Motor neuron (in vitro differentiated cells): ENCODE results near the gene UPK3B. TPM values are rescaled to one million over a fixed set of nuclear protein-coding genes. Genes with fewer than 3 reads are reported as not detected.
"Not testable (repeated sequence)": the region's sequence is repeated elsewhere in the genome, so short reads cannot be mapped to it uniquely, and the experiment has no call there.

Experiments used
- ATAC-seq, 8 experiments: fragments of 200-7000 bp; cut with Tn5 transposase; replicated peaks in 6 of 8; 2 replicates each; pipeline ENCODE4 v1.8.0; 2021; ENCODE audit warnings: mild to moderate bottlenecking in 8 of 8, moderate library complexity in 8 of 8
- H3K27ac ChIP-seq, 2 donors: fragments of 250-450 bp; sonication (Bioruptor Pico); 2 replicates each; pipeline ENCODE4 v1.9.0; 2021; ENCODE audit warnings: antibody characterized with exemption in 2 of 2, mild to moderate bottlenecking in 2 of 2, moderate library complexity in 1 of 2
- H3K4me1 ChIP-seq, 2 donors: fragments of 250-450 bp; sonication (Bioruptor Pico); replicated peaks in 1 of 2; 2 replicates each; pipeline ENCODE4 v1.6.1; 2021; ENCODE audit warnings: antibody characterized with exemption in 2 of 2, mild to moderate bottlenecking in 2 of 2, moderate library complexity in 1 of 2
- H3K4me3 ChIP-seq, 5 donors: fragments of 250-450 bp; sonication (Bioruptor Pico); 2 replicates each; pipeline ENCODE4 v1.9.0; 2021; ENCODE audit warnings: antibody characterized with exemption in 5 of 5, mild to moderate bottlenecking in 5 of 5, moderate library complexity in 4 of 5
- WGBS, 10 experiments: fragments of 450-650 bp; shearing (Covaris generic); methylation state at CpG; one replicate each; pipeline ENCODE4 v1.0.0; 2022; 5-methylcytosine and 5-hydroxymethylcytosine counted together
- in situ Hi-C, 9 experiments: fragments of 400-800 bp; cut with MboI; loops; one replicate each; pipeline ENCODE4 v1.15.0; 2021; ENCODE audit warnings: low sequenced_read_pairs in 9 of 9, low pct_unique_long_range_greater_than_20kb in 2 of 9; ENCODE audit not compliant: unreplicated experiment in 9 of 9
- total RNA-seq, 8 experiments: library from RNA; unstranded; fragments of 300-600 nt; gene quantifications; 2 replicates each; pipeline versions ENCODE4 v1.2.3 to v1.2.4, GENCODE V29; 2022

The UPK3B gene
- total RNA-seq, 8 experiments from 2014 or later, result 0.20 to 0.62 (median 0.41) TPM; not detected in 4

DNA sequence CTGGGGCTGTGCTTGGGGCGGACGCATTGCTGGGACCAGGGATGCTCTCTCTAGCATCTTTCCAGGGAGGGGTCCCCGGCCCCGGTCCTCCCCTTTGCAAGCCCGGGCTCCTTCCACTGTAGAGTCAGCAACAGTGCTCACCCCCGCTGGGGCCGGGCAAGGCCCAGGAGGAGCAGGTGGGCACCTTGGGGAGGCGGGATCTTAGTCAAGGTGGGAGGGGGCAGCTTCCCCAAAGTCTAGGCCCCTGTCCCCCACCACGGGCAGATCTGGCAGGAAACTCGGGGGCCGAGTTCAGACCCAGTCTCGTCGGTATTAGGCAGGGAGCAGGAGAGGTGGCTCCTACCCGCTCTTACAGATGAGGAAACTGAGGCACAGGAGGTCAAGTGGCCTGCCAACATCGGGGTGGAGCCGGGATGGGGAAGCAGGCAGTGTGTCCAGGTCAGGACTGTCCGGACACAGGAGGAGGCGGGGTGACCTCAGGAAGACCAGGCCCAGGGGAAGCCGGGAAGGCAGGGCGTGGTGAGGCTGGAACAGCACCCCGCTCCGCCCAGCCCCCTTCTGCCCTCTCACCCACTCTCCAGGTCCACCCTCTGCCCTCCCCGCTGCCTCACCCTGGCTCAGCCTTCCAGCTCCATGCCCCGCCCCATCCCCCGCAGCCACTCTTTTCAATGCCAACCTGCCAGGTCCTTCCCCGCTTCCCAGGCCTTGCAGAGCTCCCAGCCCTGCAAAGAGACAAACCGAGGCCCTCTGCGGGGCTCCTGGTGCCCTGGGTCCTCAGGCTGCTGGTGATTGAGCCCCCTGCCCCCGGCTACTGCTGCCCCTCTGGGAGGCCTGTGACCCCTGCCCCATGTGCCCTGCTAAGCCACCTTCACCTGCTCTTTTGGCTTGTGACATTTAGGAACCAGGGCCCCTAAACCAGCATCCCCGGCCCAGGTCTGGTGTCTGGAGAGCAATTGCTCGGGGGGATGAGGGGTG, 1.8 kb downstream of the UPK3B start:
- H3K27ac ChIP-seq, H3K4me3 ChIP-seq, in situ Hi-C loops: not testable (repeated sequence)
- H3K4me1 ChIP-seq, result peaks cover 8 to 15% of the 10 kb centered on the region in 2 donors
- WGBS, 10 experiments, result no CpG with 5 or more reads among the region's 31 CpGs
- peak in 2 of 8 experiments; percentile 54 to 66 for ATAC-seq

DNA sequence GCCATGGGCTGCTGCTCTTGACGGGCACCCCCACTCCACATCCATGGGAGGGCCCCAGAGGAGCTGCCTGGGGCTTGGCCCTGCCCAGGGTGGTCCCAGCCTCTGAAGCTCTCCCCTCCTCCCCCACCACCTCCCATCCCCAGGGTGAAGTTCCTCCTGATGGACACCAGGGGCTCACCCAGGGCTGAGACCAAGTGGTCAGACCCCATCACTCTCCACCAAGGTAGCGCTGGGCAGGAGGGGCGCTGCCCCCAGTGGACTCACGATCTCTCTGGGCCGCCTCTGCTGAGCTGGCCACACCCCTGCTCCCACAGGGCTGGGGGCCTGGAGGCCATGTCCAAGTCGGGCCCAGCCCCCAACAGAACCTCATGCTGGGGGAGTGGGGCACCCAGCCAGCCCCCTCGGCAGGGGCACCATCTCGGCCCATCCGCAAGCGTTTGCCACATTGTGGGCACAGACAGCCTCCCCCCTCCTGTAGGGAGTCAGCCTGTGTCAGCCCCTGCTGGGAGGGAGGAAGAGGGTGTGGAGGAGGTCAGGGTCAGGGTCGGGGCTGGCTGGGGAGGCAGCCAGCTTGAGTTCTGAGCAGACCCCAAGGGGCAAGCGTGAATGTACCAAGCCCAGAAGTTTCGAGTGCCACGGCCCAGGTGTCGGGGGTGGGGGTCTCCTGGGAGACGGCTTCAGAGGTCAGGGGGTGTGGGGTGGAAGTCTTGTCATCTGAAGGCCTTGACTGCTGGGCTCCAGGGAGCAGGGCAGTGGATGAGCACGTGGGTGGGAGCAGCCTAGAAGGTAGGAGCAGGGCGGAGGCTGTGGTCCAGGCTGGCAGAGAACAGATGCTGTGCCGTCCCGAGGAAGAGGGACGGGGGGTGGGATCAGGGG, 2.8 kb downstream of the UPK3B start:
- peak overlapping the region in 1 of 2 donors; percentile 4 for H3K27ac ChIP-seq
- in situ Hi-C loops, result no loop called here
- ATAC-seq, result peak in 6 of 8 experiments; percentile 8 to 43 (median 34)
- H3K4me3 ChIP-seq, result no peak overlapping the region
- peaks cover 8 to 15% of the 10 kb centered on the region in 2 donors for H3K4me1 ChIP-seq
- WGBS, 10 experiments, result 80 to 87% methylated on average over 1 to 3 of the region's 21 CpGs; no CpG with 5 or more reads in 8 of the 10 experiments

DNA sequence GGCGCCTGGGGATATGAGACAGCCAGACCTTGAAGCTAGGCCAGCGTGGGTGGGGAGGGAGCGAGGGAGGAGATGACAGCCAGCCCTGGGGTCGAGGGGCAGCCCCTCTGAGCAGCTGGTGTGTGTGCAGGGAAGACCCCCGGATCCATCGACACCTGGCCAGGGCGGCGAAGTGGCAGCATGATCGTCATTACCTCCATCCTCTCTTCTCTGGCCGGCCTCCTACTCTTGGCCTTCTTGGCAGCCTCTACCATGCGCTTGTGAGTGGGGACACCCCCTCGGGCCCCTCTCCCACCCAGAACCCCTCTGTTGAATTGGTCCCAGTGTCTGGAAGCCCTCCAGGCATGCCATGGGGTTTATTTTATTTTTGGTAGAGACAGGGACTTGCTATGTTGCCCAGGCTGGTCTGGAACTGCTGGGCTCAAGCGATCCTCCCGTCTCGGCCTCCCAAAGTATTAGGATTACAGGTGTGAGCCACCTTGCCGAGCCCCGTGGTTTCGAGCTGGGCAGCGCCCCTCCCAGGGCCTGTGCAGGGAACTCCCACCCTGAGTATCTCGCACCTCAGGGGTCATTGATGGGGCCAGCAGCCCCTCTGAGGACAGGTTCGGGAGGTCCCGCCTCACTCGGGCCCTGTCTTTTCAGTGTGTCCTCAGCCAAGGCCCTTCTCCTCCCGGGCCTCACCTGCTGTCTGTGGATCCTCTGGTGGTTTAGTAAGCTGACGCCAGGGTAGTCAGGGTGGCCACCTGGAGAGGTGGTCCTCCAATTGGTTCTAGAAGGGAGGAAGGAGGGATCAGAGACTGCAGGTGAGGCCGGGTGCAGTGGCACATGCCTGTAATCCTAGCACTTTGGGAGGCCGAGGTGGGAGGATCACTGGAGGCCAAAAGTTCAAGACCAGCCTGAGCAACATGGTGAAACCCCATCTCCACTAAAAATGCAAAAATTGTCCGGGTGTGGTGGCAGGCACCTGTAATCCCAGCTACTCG, 3.8 kb downstream of the UPK3B start:
- no peak for ATAC-seq
- Histone ChIP-seq H3K4me1 (peaks cover 8 to 15% of the 10 kb centered on the region in 2 donors), H3K4me3 (no peak overlapping the region), H3K27ac (peak overlapping the region in 1 of 2 donors; percentile 4)
- in situ Hi-C loops, result no loop called here
- 79 to 100% (median 89%) methylated on average over 1 to 9 of the region's 29 CpGs; no CpG with 5 or more reads in 4 of the 10 experiments for WGBS, 10 experiments

DNA sequence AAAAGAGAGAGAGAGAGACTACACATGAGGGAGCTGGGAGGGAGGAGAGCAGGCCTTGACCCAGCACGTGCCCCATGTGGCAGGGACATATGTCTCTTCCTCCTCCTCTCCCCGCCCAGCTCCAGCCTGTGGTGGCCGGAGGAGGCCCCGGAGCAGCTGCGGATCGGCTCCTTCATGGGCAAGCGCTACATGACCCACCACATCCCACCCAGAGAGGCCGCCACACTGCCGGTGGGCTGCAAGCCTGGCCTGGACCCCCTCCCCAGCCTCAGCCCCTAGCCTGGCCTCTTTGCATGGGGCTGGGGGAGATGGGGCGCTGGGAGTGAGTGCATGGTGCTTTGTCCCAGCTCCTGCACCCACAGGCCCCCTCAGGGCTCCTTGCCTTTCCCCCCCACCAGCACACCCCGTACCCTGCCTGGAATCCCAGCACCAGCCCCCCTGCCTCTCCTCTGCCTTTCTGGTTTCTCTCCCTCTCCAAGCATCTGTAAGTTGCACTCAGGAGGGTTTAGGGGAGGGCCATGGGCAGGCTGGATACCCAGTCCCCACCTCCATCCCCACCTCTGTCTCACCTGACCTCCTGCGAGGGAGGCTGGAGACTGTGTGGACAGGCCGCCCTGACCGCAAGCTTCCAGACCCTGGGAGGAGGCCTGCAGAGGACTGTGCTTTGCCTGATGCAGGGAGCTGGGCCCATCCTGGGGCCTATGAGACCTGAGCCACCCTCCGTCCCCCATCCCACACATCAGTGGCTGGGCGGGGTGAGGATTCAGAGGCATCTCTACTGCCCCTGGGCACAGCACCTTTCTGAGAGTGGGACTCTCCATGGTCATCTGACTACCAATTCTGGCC, 4.8 kb downstream of the UPK3B start:
- in situ Hi-C loops, result no loop called here
- H3K27ac ChIP-seq, result peak overlapping the region in 1 of 2 donors; percentile 31
- H3K4me1 ChIP-seq, result peaks cover 8 to 12% of the 10 kb centered on the region in 2 donors
- 100% methylated on average over 1 of the region's 16 CpGs; no CpG with 5 or more reads in 9 of the 10 experiments for WGBS, 10 experiments
- ATAC-seq, result peak in 6 of 8 experiments; percentile 14 to 63 (median 48)
- no peak overlapping the region for H3K4me3 ChIP-seq

DNA sequence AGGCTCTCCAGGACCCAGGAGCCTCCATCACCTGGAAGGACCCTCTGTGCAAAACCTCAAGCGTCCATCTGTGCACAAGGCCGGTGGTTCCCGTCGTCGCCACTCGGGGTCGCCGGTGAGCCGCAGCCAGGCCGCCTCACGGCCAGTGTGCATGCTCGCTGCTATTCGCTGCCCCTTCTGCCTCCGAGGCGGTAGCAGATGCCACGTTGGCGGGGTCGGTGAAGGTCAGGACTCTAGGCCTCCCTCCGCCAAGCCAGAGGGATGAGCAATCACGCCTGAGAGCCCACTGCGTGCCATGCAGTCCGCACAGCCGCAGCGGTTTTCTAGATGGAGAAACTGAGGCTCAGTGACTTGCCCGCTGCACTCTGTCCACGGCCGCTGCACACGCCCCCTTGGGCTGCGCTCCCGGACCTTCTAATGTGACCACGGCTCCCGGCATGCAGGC, 5.7 kb downstream of the UPK3B start:
- in situ Hi-C loops, result no loop called here
- Histone ChIP-seq H3K4me1 (peaks cover 8 to 12% of the 10 kb centered on the region in 2 donors), H3K4me3 (no peak overlapping the region), H3K27ac (no peak overlapping the region)
- ATAC-seq, result peak in 4 of 8 experiments; percentile 71 to 83 (median 74)
- WGBS, 10 experiments, result 26% methylated on average over 8 of the region's 32 CpGs; no CpG with 5 or more reads in 9 of the 10 experiments

DNA sequence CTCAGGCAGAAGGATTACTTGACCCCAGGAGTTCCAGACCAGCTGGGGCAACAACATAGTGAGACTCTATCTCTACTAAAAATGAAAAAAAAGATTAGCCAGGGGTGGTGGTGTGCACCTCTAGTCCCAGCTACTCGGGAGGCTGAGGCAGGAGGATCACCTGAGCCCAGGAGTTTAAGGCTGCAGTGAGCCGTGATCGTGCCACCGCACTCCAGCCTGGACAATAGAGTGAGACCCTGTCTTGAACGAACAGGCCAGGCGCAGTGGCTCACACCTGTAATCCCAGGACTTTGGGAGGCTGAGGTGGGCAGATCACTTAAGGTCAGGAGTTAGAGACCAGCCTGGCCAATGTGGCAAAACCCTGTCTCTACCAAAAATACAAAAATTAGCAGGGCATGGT, 6.6 kb downstream of the UPK3B start:
- peaks cover 8 to 12% of the 10 kb centered on the region in 2 donors for H3K4me1 ChIP-seq
- H3K27ac ChIP-seq, in situ Hi-C loops, H3K4me3 ChIP-seq, ATAC-seq: not testable (repeated sequence)
- WGBS, 10 experiments, result 93% methylated on average over 3 of the region's 6 CpGs; no CpG with 5 or more reads in 9 of the 10 experiments

DNA sequence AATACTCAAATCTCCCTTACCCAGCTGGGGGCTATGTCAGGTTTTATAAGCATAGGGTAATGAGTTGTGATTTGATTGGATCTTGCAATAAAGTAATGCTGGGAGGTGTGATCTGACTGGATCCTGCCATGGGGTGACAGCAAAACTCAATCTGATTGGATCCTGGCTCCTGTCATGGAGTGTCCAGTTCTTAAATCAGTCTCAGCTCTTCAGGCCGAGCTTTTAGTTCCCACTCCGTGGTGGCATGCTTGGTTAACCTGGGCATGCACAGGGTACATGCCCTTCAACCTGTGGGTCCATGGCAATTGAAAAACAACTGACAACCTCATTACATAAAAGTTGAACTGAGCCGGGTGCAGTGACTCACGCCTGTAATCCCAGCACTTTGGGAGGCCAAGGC, 15.8 kb downstream of the UPK3B start:
- H3K4me1 ChIP-seq, in situ Hi-C loops, H3K27ac ChIP-seq, H3K4me3 ChIP-seq, ATAC-seq: not testable (repeated sequence)
- no CpG with 5 or more reads among the region's 4 CpGs for WGBS, 10 experiments

DNA sequence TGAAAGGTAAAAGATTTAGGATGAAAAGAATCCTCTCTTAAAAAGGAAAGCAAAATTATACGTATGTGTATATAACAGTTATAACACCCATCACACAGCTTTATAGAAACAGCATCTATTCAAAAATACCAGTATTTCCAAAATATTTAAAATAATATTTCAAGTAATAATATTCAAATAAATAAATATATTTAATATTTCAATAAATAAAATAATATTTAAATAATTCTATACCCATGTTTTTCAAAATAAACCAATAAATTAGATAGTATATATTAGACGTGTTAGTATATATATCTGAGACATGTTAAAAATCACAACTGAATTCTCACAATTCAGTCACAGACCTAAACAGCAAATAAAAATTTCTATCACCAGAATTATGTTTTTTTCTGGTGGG, 21.3 kb downstream of the UPK3B start:
- no CpG with 5 or more reads among the region's 2 CpGs for WGBS, 10 experiments
- H3K27ac ChIP-seq, result not testable (repeated sequence)

DNA sequence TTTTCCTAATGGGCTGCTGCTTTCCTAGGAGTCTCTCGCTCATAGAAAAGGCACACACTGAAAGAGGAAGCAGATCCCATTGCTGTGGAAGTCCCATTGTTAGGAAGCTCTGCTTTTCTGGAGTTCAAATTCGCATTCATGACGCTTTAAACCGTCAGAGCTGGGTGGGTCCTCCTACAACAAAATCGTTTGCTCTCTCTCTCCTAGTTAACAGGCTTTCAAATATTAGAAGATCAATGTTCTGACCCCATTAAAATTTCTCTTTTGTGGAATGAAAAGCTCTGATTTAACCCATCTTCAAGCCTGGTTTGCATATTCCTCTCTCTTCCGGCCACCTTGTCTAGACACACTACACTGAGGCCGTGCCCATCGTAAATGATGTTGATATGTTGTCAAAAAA, 32.8 kb downstream of the UPK3B start, which contains the start of gene SPDYE16:
SPDYE16 (minus strand) TSS at position 101 of the 400 bp plus-strand sequence. CDS start 1,838 bp downstream, outside the sequence.
- H3K27ac ChIP-seq, ATAC-seq, H3K4me1 ChIP-seq, H3K4me3 ChIP-seq, in situ Hi-C loops: not testable (repeated sequence)
- no CpG with 5 or more reads among the region's 8 CpGs for WGBS, 10 experiments

More for the DNA sequence above, 21.3 kb downstream of the UPK3B start:
- H3K4me1 ChIP-seq, H3K4me3 ChIP-seq, ATAC-seq, in situ Hi-C loops: not testable (repeated sequence)

DNA sequence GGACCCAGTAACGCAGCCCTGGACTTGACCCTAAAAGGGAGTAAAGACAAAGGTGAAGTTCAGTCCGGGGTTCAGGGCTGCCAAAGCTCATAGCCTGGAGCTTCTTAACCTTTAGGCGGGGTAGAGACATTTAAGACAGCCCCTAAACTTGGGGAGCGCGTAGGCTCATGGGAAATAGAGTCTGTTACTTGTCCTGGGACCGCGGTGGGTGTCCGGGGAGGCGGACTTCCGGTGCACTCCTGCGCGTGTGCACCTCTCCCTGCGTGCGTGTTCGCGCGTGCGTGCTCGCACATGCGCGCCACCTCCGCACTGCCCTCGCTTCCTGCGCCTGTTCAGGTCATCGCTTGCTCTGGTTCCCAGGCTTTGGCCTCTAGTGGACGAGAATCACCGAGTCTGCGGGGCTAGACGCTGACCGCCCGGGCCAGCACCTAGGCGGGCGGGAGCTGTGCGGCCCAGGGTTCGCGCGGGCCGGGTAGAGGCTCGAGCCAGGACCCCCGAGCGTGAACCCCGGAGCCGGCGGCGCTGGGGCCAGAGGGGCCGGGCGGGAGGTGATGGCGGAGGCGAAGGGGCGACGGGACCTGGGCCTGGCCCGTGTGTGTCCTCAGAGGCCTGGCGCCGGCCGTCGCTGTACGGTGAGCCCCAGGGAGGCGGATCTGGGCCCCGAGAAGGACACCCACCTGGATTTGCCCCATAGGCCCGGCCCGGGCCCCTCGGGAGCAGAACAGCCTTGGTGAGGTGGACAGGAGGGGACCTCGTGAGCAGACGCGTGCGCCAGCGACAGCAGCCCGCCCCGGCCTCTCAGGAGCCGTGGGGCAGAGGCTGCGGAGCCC, 38.9 kb downstream of the UPK3B start:
- in situ Hi-C loops, H3K4me1 ChIP-seq: not testable (repeated sequence)
- Histone ChIP-seq H3K4me3 (peak overlapping the region; percentile 61 to 99 (median 88)), H3K27ac (peak overlapping the region; percentile 87 to 96)
- no CpG with 5 or more reads among the region's 71 CpGs for WGBS, 10 experiments
- peak; percentile 99 to 100 (median 100) for ATAC-seq

DNA sequence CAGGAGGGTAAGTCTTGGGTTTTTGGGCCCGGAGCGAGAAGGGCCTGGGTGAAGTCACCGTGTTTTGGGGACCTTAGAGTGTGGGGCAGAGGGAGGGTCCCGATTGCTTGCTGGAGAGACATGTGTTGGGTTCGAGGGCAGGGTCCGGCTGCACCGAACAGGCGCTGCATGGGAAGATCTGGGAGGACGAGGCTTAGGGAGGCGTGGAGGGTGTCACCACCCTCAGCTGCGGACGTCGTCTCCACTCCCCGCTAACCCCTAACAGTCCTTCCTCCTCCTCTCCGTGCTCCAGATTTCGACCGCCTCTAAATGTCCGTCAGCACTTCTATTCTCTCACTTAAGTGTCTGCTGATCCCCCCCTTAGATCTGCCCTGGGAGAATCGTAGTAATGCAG, 39.5 kb downstream of the UPK3B start:
- in situ Hi-C loops, ATAC-seq: not testable (repeated sequence)

More for the DNA sequence above, 39.5 kb downstream of the UPK3B start:
- Histone ChIP-seq H3K27ac (peak overlapping the region; percentile 87 to 96), H3K4me3 (peak overlapping the region; percentile 61 to 99 (median 88))
- H3K4me1 ChIP-seq, result not testable (repeated sequence)
- WGBS, 10 experiments, result no CpG with 5 or more reads among the region's 19 CpGs
